Transverse colon (tissue), 4 donors: ENCODE results near the gene CDK13.

Experiments
- CTCF ChIP-seq, 5 experiments: fragments of 200-600 bp in 3 of 5; fragments of 450-650 bp in 2 of 5; sonication (generic) in 3 of 5; IDR thresholded peaks; 1 replicate in 2 of 5; 2 replicates in 3 of 5; pipeline ENCODE4 v1.5.1; 2016 to 2017; ENCODE audit warnings: antibody characterized with exemption in 5 of 5, inconsistent platforms in 3 of 5, mild to moderate bottlenecking in 2 of 5, moderate library complexity in 1 of 5
- EP300 ChIP-seq: sonication (generic); formaldehyde crosslinking; IDR thresholded peaks from one replicate; pipeline ENCODE4 v1.6.1; 2017; ENCODE audit warnings: antibody characterized with exemption, low read depth
- POLR2A ChIP-seq: fragments of 450-650 bp; IDR thresholded peaks from one replicate; pipeline ENCODE4 v1.6.1; 2016; ENCODE audit warnings: antibody characterized with exemption, mild to moderate bottlenecking, moderate library complexity
- POLR2AphosphoS5 ChIP-seq, 3 donors: sonication (generic); formaldehyde crosslinking; IDR thresholded peaks; one replicate each; pipeline ENCODE4 v1.6.1; 2016; ENCODE audit warnings: antibody characterized with exemption in 3 of 3

GRCh38 chr7:39985398-39985918, 35.4 kb downstream of the CDK13 start:
- TF ChIP-seq POLR2A (no peak), CTCF (IDR thresholded peaks at IDR 0.05) (no peak), POLR2AphosphoS5 (IDR thresholded peaks at IDR 0.05) (no peak), EP300 (no peak)
